SK-N-SH (cell line): ENCODE measurements around the gene MRPL12. TPM values are rescaled to one million over a fixed set of nuclear protein-coding genes. Genes with fewer than 3 reads are reported as not detected.

Experiments used
- CTCF ChIA-PET: fragments of 300-600, 350-600 bp; formaldehyde crosslinking; extraction: SDS; loops from one replicate; lab custom pipeline; 2021; lab: Yijun Ruan, JAX
- POLR2A ChIA-PET: fragments of 350-600 bp; sonication (Branson Sonifier 250); formaldehyde crosslinking; extraction: SDS; loops from one replicate; lab custom pipeline; 2020; ENCODE audit warnings: antibody characterized with exemption, inconsistent platforms; lab: Yijun Ruan, JAX
- DNase-seq: peaks from one replicate; pipeline ENCODE4 v3.0.0; 2012
- H2AFZ ChIP-seq: fragments of 200-600 bp; sonication (generic); 2 replicates; pipeline ENCODE4 v1.8.1; 2016; ENCODE audit warnings: antibody characterized with exemption, mild to moderate bottlenecking, low read depth
- H3F3A ChIP-seq: fragments of 200-600 bp; sonication (generic); replicated peaks from 2 replicates; pipeline ENCODE3; 2016; ENCODE audit warnings: antibody characterized with exemption, mild to moderate bottlenecking; ENCODE audit not compliant: insufficient read depth
- H3K27ac ChIP-seq, 2 experiments: fragments of 200-500 bp in 1 of 2; fragments of 200-600 bp in 1 of 2; sonication (Bioruptor generic) in 1 of 2; sonication (generic), shearing (Covaris generic) in 1 of 2; 2 replicates each; pipeline versions ENCODE4 v1.5.1 to v1.6.1; 2014 to 2016; ENCODE audit warnings: low read depth in 2 of 2, inconsistent platforms in 1 of 2, low read length in 1 of 2, mild to moderate bottlenecking in 1 of 2, mixed read lengths in 1 of 2
- H3K27me3 ChIP-seq: fragments of 200-600 bp; sonication (generic), shearing (Covaris generic); 2 replicates; pipeline ENCODE4 v1.6.1; 2016; ENCODE audit warnings: mixed run types; ENCODE audit not compliant: insufficient read depth
- H3K36me3 ChIP-seq, 2 experiments: fragments of 200-500 bp in 1 of 2; fragments of 200-600 bp in 1 of 2; sonication (Bioruptor generic) in 1 of 2; sonication (generic) in 1 of 2; replicated peaks in 1 of 2; 2 replicates each; pipeline versions ENCODE3 to v1.5.1; 2014 to 2016; ENCODE audit warnings: low read length in 1 of 2, mild to moderate bottlenecking in 1 of 2; ENCODE audit not compliant: insufficient read depth in 2 of 2, control insufficient read depth in 1 of 2
- H3K4me1 ChIP-seq, 2 experiments: fragments of 200-500 bp in 1 of 2; fragments of 200-600 bp in 1 of 2; sonication (Bioruptor generic) in 1 of 2; sonication (generic), shearing (Covaris generic) in 1 of 2; 2 replicates each; pipeline versions ENCODE4 v1.5.1 to v1.6.1; 2014 to 2016; ENCODE audit warnings: low read depth in 1 of 2, low read length in 1 of 2, mixed run types in 1 of 2; ENCODE audit not compliant: insufficient read depth in 2 of 2, control insufficient read depth in 1 of 2
- H3K4me2 ChIP-seq: fragments of 200-600 bp; sonication (generic), shearing (Covaris generic); 2 replicates; pipeline ENCODE4 v1.6.1; 2017; ENCODE audit warnings: mixed run types
- H3K4me3 ChIP-seq, 2 experiments: fragments of 200-500 bp in 1 of 2; fragments of 200-600 bp in 1 of 2; sonication (Bioruptor generic) in 1 of 2; sonication (generic), shearing (Covaris generic) in 1 of 2; 2 replicates each; pipeline versions ENCODE4 v1.5.1 to v1.8.1; 2014 to 2016; ENCODE audit warnings: low read depth in 2 of 2, inconsistent platforms in 1 of 2, low read length in 1 of 2, mild to moderate bottlenecking in 1 of 2, mixed read lengths in 1 of 2, moderate library complexity in 1 of 2
- H3K79me2 ChIP-seq: fragments of 200-600 bp; sonication (generic); 2 replicates; pipeline ENCODE4 v1.8.1; 2017; ENCODE audit warnings: mild to moderate bottlenecking; ENCODE audit not compliant: insufficient read depth
- H3K9ac ChIP-seq: fragments of 200-600 bp; sonication (generic); 2 replicates; pipeline ENCODE4 v1.6.1; 2017; ENCODE audit warnings: mixed run types
- H3K9me2 ChIP-seq: fragments of 200-600 bp; sonication (generic); 2 replicates; pipeline ENCODE4 v1.6.1; 2017; ENCODE audit warnings: mixed run types
- H3K9me3 ChIP-seq: fragments of 200-600 bp; sonication (generic); 2 replicates; pipeline ENCODE4 v1.6.1; 2017; ENCODE audit warnings: mixed run types, mild to moderate bottlenecking, moderate library complexity
- H4K20me1 ChIP-seq: fragments of 200-600 bp; sonication (generic); 2 replicates; pipeline ENCODE4 v1.6.1; 2017; ENCODE audit warnings: mild to moderate bottlenecking, mixed run types; ENCODE audit not compliant: insufficient read depth
- CHD2 ChIP-seq: fragments of 150-350 bp; IDR thresholded peaks from 2 replicates; pipeline ENCODE4 v1.6.1; 2018; ENCODE audit warnings: low read length; ENCODE audit not compliant: partially characterized antibody
- EZH2phosphoT487 ChIP-seq: fragments of 200-600 bp; sonication (generic); IDR thresholded peaks from 2 replicates; pipeline ENCODE4 v1.6.1; 2017; ENCODE audit warnings: low read depth, mixed run types, mild to moderate bottlenecking, antibody characterized with exemption, moderate library complexity, borderline replicate concordance
- FOSL2 ChIP-seq: IDR thresholded peaks from 2 replicates; pipeline ENCODE4 v1.4.0; 2012; ENCODE audit warnings: low read depth, mild to moderate bottlenecking, moderate library complexity, borderline replicate concordance
- FOXJ3 ChIP-seq: sonication (generic); formaldehyde crosslinking; IDR thresholded peaks from 2 replicates; pipeline ENCODE4 v1.5.1; 2020; ENCODE audit warnings: mild to moderate bottlenecking, missing genetic modification reagents
- GABPA ChIP-seq: IDR thresholded peaks from 2 replicates; pipeline ENCODE4 v1.4.0; 2012; ENCODE audit warnings: low read depth, mild to moderate bottlenecking
- GATA2 ChIP-seq: sonication (generic); formaldehyde crosslinking; IDR thresholded peaks from 2 replicates; pipeline ENCODE4 v1.5.0; 2020; ENCODE audit warnings: mild to moderate bottlenecking, missing genetic modification reagents
- MAX ChIP-seq: IDR thresholded peaks from 2 replicates; pipeline ENCODE4 v1.4.0; 2012; ENCODE audit warnings: low read depth
- MEF2A ChIP-seq: IDR thresholded peaks from 2 replicates; pipeline ENCODE4 v1.4.0; 2012; ENCODE audit warnings: low read depth, borderline replicate concordance
- NRF1 ChIP-seq: IDR thresholded peaks from 2 replicates; pipeline ENCODE4 v1.6.1; 2012; ENCODE audit warnings: low read depth, mild to moderate bottlenecking, low read length
- POLR2AphosphoS5 ChIP-seq: IDR thresholded peaks from 2 replicates; pipeline ENCODE4 v1.6.1; 2012; ENCODE audit warnings: low read depth, low read length
- RCOR1 ChIP-seq: fragments of 150-350 bp; IDR thresholded peaks from 2 replicates; pipeline ENCODE4 v1.6.1; 2017; ENCODE audit warnings: antibody characterized with exemption, low read length
- SIN3A ChIP-seq: IDR thresholded peaks from 2 replicates; pipeline ENCODE4 v1.6.1; 2012; ENCODE audit warnings: low read depth, mild to moderate bottlenecking, low read length, moderate library complexity, borderline replicate concordance
- SMC3 ChIP-seq: IDR thresholded peaks from 2 replicates; pipeline ENCODE4 v1.6.1; 2012; ENCODE audit warnings: low read depth, low read length, improper control_type of control experiment
- TAF1 ChIP-seq: IDR thresholded peaks from 2 replicates; pipeline ENCODE4 v1.6.1; 2012; ENCODE audit warnings: low read depth, mild to moderate bottlenecking, low read length, moderate library complexity, borderline replicate concordance
- TCF12 ChIP-seq: IDR thresholded peaks from 2 replicates; pipeline ENCODE4 v1.4.0; 2012
- TEAD4 ChIP-seq: IDR thresholded peaks from 2 replicates; pipeline ENCODE4 v1.4.0; 2012; ENCODE audit warnings: mild to moderate bottlenecking, borderline replicate concordance; ENCODE audit not compliant: insufficient read depth
- WGBS: methylation state at CpG from one replicate; pipeline ENCODE4 v1.1.6; 2017; ENCODE audit warnings: low lambda C conversion rate; 5-methylcytosine and 5-hydroxymethylcytosine counted together
- polyA plus RNA-seq, 3 experiments: library from polyadenylated mRNA; depleted of rRNA; stranded (reverse); fragments of >200 nt; gene quantifications; 2 replicates each; pipeline ENCODE4 v1.2.3, GENCODE V29; 2012
- TF ChIP-seq, protein P1 (sequence below): fragments of 150-350 bp; IDR thresholded peaks from 2 replicates; pipeline ENCODE4 v1.6.1; 2017; ENCODE audit warnings: antibody characterized with exemption, low read length, low read depth, borderline replicate concordance
- TF ChIP-seq, protein P2 (sequence below): IDR thresholded peaks from 2 replicates; pipeline ENCODE4 v1.4.0; 2012; ENCODE audit warnings: low read depth, borderline replicate concordance
- TF ChIP-seq, protein P3 (sequence below): IDR thresholded peaks from 2 replicates; pipeline ENCODE4 v1.4.0; 2012; ENCODE audit warnings: low read depth, borderline replicate concordance
- TF ChIP-seq, protein P4 (sequence below): IDR thresholded peaks from 2 replicates; pipeline ENCODE4; 2012

Gene MRPL12
- polyA plus RNA-seq, 1 of the 3 experiments (the other 2 are of a cell fraction) = 322 TPM

GRCh38 chr17:81656118-81656743 is 46.9 kb upstream of the MRPL12 start, which contains the start of gene PDE6G:
PDE6G (minus strand) TSS chr17:81656542; CDS start chr17:81653305, 3,237 bp downstream.
- peaks cover 3% of the 10 kb centered on the region for H3F3A ChIP-seq
- POLR2A ChIA-PET = interaction anchor here (1.9 kb wide), 1 partner anchor 10 kb away, joined by 7 read pairs; the partner anchor contains the start of genes CCDC137 and OXLD1
- WGBS = 83% methylated on average over 15 of the region's 15 CpGs
- no peak within 1 kb of the TSS for H2AFZ ChIP-seq
- peaks cover 3 to 7% of the 10 kb centered on the region in 2 experiments; a peak in 2 of 4 replicates for H3K4me1 ChIP-seq
- H3K4me3 ChIP-seq = no peak within 1 kb of the TSS
- no peaks in the 10 kb centered on the region for H3K9me3 ChIP-seq
- H3K4me2 ChIP-seq = no peak within 1 kb of the TSS
- H4K20me1 ChIP-seq = no peaks in the 10 kb centered on the region
- no peaks in the 10 kb centered on the region for H3K9me2 ChIP-seq
- no peaks in the 10 kb centered on the region for H3K79me2 ChIP-seq
- TF ChIP-seq FOSL2 = no peak
- TF ChIP-seq RCOR1 = no peak
- no peak for TF ChIP-seq MAX
- no peak for TF ChIP-seq TAF1
- TF ChIP-seq GATA2 (CRISPR knock-in tag) = no peak
- TF ChIP-seq, protein P1, sequence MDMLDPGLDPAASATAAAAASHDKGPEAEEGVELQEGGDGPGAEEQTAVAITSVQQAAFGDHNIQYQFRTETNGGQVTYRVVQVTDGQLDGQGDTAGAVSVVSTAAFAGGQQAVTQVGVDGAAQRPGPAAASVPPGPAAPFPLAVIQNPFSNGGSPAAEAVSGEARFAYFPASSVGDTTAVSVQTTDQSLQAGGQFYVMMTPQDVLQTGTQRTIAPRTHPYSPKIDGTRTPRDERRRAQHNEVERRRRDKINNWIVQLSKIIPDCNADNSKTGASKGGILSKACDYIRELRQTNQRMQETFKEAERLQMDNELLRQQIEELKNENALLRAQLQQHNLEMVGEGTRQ = no peak
- TF ChIP-seq SMC3 = no peak
- TF ChIP-seq, all 33 proteins: peak for 0
- Histone ChIP-seq H3K27me3 (no peaks in the 10 kb centered on the region), H3K36me3 (no peaks in the 10 kb centered on the region), H3K27ac (no peak within 1 kb of the TSS), H3K9ac (no peak within 1 kb of the TSS)
- no peak for DNase-seq
- CTCF ChIA-PET = interaction anchor here (0.7 to 1.3 kb wide), 4 partner anchors 9 to 19 kb away, joined by 3 to 4 read pairs (median 4); no protein-coding TSS in a partner anchor

- POLR2A ChIA-PET = no interaction called here
- TF ChIP-seq NRF1 = no peak
- TF ChIP-seq, protein P2, sequence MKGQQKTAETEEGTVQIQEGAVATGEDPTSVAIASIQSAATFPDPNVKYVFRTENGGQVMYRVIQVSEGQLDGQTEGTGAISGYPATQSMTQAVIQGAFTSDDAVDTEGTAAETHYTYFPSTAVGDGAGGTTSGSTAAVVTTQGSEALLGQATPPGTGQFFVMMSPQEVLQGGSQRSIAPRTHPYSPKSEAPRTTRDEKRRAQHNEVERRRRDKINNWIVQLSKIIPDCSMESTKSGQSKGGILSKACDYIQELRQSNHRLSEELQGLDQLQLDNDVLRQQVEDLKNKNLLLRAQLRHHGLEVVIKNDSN = no peak
- no peak for TF ChIP-seq MEF2A
- TF ChIP-seq CHD2 = no peak
- TF ChIP-seq, protein P1 = no peak
- no peak for TF ChIP-seq FOXJ3 (CRISPR knock-in tag)
- no peak for TF ChIP-seq TAF1
- TF ChIP-seq MAX = no peak
- TF ChIP-seq, protein P3, sequence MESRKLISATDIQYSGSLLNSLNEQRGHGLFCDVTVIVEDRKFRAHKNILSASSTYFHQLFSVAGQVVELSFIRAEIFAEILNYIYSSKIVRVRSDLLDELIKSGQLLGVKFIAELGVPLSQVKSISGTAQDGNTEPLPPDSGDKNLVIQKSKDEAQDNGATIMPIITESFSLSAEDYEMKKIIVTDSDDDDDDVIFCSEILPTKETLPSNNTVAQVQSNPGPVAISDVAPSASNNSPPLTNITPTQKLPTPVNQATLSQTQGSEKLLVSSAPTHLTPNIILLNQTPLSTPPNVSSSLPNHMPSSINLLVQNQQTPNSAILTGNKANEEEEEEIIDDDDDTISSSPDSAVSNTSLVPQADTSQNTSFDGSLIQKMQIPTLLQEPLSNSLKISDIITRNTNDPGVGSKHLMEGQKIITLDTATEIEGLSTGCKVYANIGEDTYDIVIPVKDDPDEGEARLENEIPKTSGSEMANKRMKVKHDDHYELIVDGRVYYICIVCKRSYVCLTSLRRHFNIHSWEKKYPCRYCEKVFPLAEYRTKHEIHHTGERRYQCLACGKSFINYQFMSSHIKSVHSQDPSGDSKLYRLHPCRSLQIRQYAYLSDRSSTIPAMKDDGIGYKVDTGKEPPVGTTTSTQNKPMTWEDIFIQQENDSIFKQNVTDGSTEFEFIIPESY = no peak
- TF ChIP-seq GATA2 (CRISPR knock-in tag) = no peak
- TF ChIP-seq TCF12 = no peak
- TF ChIP-seq TEAD4 = no peak
- TF ChIP-seq POLR2AphosphoS5 = no peak
- no peak for TF ChIP-seq GABPA
- no peak for TF ChIP-seq EZH2phosphoT487
- TF ChIP-seq, protein P4, sequence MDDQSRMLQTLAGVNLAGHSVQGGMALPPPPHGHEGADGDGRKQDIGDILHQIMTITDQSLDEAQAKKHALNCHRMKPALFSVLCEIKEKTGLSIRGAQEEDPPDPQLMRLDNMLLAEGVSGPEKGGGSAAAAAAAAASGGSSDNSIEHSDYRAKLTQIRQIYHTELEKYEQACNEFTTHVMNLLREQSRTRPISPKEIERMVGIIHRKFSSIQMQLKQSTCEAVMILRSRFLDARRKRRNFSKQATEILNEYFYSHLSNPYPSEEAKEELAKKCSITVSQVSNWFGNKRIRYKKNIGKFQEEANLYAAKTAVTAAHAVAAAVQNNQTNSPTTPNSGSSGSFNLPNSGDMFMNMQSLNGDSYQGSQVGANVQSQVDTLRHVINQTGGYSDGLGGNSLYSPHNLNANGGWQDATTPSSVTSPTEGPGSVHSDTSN = no peak
- TF ChIP-seq SIN3A = no peak
Measured at GRCh38 chr17:81656835-81657234, 46.3 kb upstream of the MRPL12 start.

More at GRCh38 chr17:81656835-81657234, 46.3 kb upstream of the MRPL12 start:
- 51% methylated on average over 4 of the region's 4 CpGs for WGBS
- Histone ChIP-seq H3K4me3 (no peak overlapping the region), H3K27ac (no peak overlapping the region), H3K36me3 (no peaks in the 10 kb centered on the region), H3K27me3 (no peaks in the 10 kb centered on the region), H4K20me1 (no peaks in the 10 kb centered on the region), H3K9me2 (no peaks in the 10 kb centered on the region), H3K9ac (no peak overlapping the region), H3K9me3 (no peaks in the 10 kb centered on the region), H2AFZ (no peak overlapping the region), H3K4me1 (peaks cover 0 to 2% of the 10 kb centered on the region in 2 experiments; a peak in 1 of 4 replicates), H3F3A (peaks cover 3% of the 10 kb centered on the region), H3K79me2 (no peaks in the 10 kb centered on the region), H3K4me2 (no peak overlapping the region)
- no peak for DNase-seq
- CTCF ChIA-PET = interaction anchor here (0.7 to 1.2 kb wide), 2 partner anchors 19 to 52 kb away, joined by 3 to 4 read pairs; no protein-coding TSS in a partner anchor
